ENCODE data around the gene FAR2. TPM values are rescaled to one million over a fixed set of nuclear protein-coding genes. Genes with fewer than 3 reads are reported as not detected.

FAR2 gene
- total RNA-seq, 1 experiment from 2014 or later = 6.6 TPM

- peaks cover 7% of the 10 kb centered on the region for H3K4me1 Mint-ChIP-seq (ENCODE audit: low read depth, unreplicated experiment)
- DNase-seq = peak in 1 of 2 experiments; percentile 13
- TF ChIP-seq, protein P1, sequence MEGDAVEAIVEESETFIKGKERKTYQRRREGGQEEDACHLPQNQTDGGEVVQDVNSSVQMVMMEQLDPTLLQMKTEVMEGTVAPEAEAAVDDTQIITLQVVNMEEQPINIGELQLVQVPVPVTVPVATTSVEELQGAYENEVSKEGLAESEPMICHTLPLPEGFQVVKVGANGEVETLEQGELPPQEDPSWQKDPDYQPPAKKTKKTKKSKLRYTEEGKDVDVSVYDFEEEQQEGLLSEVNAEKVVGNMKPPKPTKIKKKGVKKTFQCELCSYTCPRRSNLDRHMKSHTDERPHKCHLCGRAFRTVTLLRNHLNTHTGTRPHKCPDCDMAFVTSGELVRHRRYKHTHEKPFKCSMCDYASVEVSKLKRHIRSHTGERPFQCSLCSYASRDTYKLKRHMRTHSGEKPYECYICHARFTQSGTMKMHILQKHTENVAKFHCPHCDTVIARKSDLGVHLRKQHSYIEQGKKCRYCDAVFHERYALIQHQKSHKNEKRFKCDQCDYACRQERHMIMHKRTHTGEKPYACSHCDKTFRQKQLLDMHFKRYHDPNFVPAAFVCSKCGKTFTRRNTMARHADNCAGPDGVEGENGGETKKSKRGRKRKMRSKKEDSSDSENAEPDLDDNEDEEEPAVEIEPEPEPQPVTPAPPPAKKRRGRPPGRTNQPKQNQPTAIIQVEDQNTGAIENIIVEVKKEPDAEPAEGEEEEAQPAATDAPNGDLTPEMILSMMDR (IDR thresholded peaks at IDR 0.05; ENCODE audit: insufficient read depth in 1 of 2, low read depth in 1 of 2, low read length in 1 of 2, severe bottlenecking in 1 of 2, unreplicated experiment in 1 of 2) = no peak
- intact Hi-C loops (cut with micrococcal nuclease; ENCODE audit: unreplicated experiment) = loop anchor here (5.0 kb wide), 1 partner anchor 77 kb away; no protein-coding TSS in a partner anchor
- no peak overlapping the region for H3K4me3 ChIP-seq (ENCODE audit: low read depth, low read length)
- no peaks in the 10 kb centered on the region for H3K9me3 Mint-ChIP-seq (ENCODE audit: unreplicated experiment)
- no peak overlapping the region for H3K27ac Mint-ChIP-seq (ENCODE audit: unreplicated experiment)
- no peaks in the 10 kb centered on the region for H3K36me3 ChIP-seq (ENCODE audit: control insufficient read depth, insufficient read depth, low read length)
- H3K27me3 Mint-ChIP-seq (ENCODE audit: insufficient read depth, unreplicated experiment) = no peaks in the 10 kb centered on the region
- no peaks in the 10 kb centered on the region for H3K27me3 ChIP-seq (replicated peaks; ENCODE audit: control insufficient read depth, insufficient read depth, low read length)
- no peak overlapping the region for H3K4me3 Mint-ChIP-seq (ENCODE audit: unreplicated experiment)
- peaks cover 20% of the 10 kb centered on the region for H3K4me1 ChIP-seq
- H3K36me3 Mint-ChIP-seq (ENCODE audit: insufficient read depth, unreplicated experiment) = no peaks in the 10 kb centered on the region
- ChIA-PET POLR2A (no interaction called here), CTCF (no interaction called here)
- no peaks in the 10 kb centered on the region for H3K9me3 ChIP-seq
- no TSS peak for BruUV-seq (replicated peaks)
Measured at GRCh38 chr12:29304388-29304787, 155.3 kb downstream of the FAR2 start.

DNA sequence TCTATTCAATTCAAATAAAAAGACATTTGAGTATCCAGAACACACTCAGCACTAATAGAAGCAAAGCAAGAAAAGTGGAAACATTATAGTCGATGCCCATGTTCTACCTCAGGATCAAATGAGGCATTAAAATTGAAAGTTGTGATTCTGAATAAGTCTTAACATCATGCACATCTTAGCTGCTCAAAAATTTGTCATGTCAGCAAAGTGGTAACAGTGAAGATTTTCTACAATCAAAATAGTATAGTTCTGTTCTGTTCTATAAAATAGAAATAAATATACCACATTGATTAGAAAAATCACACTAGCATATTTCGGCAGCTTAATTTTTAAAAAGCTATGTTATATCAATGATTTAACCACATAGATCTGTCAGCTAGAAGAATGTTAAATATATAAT is 157.2 kb downstream of the FAR2 start:
- no peaks in the 10 kb centered on the region for H3K27me3 Mint-ChIP-seq (ENCODE audit: insufficient read depth, unreplicated experiment)
- no peak for DNase-seq
- H3K9me3 Mint-ChIP-seq (ENCODE audit: unreplicated experiment) = no peaks in the 10 kb centered on the region
- ChIA-PET CTCF (interaction anchor here (0.6 kb wide), 1 partner anchor 179 kb away, joined by 3 read pairs; no protein-coding TSS in a partner anchor), POLR2A (no interaction called here)
- no peaks in the 10 kb centered on the region for H3K36me3 ChIP-seq (ENCODE audit: control insufficient read depth, insufficient read depth, low read length)
- intact Hi-C loops (cut with micrococcal nuclease; ENCODE audit: unreplicated experiment) = no loop called here
- no peak overlapping the region for H3K4me3 Mint-ChIP-seq (ENCODE audit: unreplicated experiment)
- peaks cover 7% of the 10 kb centered on the region for H3K4me1 Mint-ChIP-seq (ENCODE audit: low read depth, unreplicated experiment)
- peaks cover 20% of the 10 kb centered on the region for H3K4me1 ChIP-seq
- no peaks in the 10 kb centered on the region for H3K27me3 ChIP-seq (replicated peaks; ENCODE audit: control insufficient read depth, insufficient read depth, low read length)
- no peaks in the 10 kb centered on the region for H3K9me3 ChIP-seq
- TF ChIP-seq, protein P1 (IDR thresholded peaks at IDR 0.05; ENCODE audit: insufficient read depth in 1 of 2, low read depth in 1 of 2, low read length in 1 of 2, severe bottlenecking in 1 of 2, unreplicated experiment in 1 of 2) = no peak
- H3K36me3 Mint-ChIP-seq (ENCODE audit: insufficient read depth, unreplicated experiment) = no peaks in the 10 kb centered on the region
- no peak overlapping the region for H3K27ac Mint-ChIP-seq (ENCODE audit: unreplicated experiment)
- no peak overlapping the region for H3K4me3 ChIP-seq (ENCODE audit: low read depth, low read length)
- BruUV-seq (replicated peaks) = no TSS peak

DNA sequence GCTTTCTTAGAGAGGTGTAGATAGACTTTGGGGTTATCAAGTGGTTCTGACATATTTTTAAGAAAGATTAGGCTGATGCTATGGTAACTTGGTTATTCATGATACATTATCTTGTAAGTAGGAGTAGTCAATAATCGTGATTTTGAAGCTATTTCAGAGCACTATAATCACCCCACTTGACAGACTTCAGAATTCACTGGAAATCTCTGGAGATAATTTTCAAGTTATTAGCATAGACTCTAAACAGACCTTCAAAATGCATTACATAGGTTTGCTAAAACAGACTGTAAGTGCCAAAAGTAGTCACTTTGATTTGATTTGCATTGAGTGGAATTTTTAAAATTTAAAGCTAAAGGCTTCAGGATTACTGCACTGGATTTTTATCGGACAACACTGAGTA is 157.6 kb downstream of the FAR2 start:
- no peaks in the 10 kb centered on the region for H3K36me3 Mint-ChIP-seq (ENCODE audit: insufficient read depth, unreplicated experiment)
- no TSS peak for BruUV-seq (replicated peaks)
- intact Hi-C loops (cut with micrococcal nuclease; ENCODE audit: unreplicated experiment) = no loop called here

More for the DNA sequence above, 157.6 kb downstream of the FAR2 start:
- no peaks in the 10 kb centered on the region for H3K36me3 ChIP-seq (ENCODE audit: control insufficient read depth, insufficient read depth, low read length)
- peaks cover 20% of the 10 kb centered on the region for H3K4me1 ChIP-seq
- Mint-ChIP-seq H3K4me1 (ENCODE audit: low read depth, unreplicated experiment) (peaks cover 7% of the 10 kb centered on the region), H3K27me3 (ENCODE audit: insufficient read depth, unreplicated experiment) (no peaks in the 10 kb centered on the region), H3K27ac (ENCODE audit: unreplicated experiment) (no peak overlapping the region), H3K4me3 (ENCODE audit: unreplicated experiment) (no peak overlapping the region), H3K9me3 (ENCODE audit: unreplicated experiment) (no peaks in the 10 kb centered on the region)
- ChIA-PET POLR2A (no interaction called here), CTCF (interaction anchor here (0.6 kb wide), 1 partner anchor 179 kb away, joined by 3 read pairs; no protein-coding TSS in a partner anchor)
- no peaks in the 10 kb centered on the region for H3K9me3 ChIP-seq
- H3K27me3 ChIP-seq (replicated peaks; ENCODE audit: control insufficient read depth, insufficient read depth, low read length) = no peaks in the 10 kb centered on the region
- DNase-seq = no peak
- H3K4me3 ChIP-seq (ENCODE audit: low read depth, low read length) = no peak overlapping the region
- TF ChIP-seq, protein P1 (IDR thresholded peaks at IDR 0.05; ENCODE audit: insufficient read depth in 1 of 2, low read depth in 1 of 2, low read length in 1 of 2, severe bottlenecking in 1 of 2, unreplicated experiment in 1 of 2) = no peak
